HG03575 (cell line): Measurements from ENCODE around the gene RIMS1.

ENCODE experiments used
- ATAC-seq: cut with Tn5 transposase; IDR thresholded peaks from one replicate; pipeline ENCODE4 v1.9.1; 2021; ENCODE audit not compliant: unreplicated experiment, insufficient number of reproducible peaks, low FRiP score; ENCODE audit errors: extremely low read depth

RIMS1 gene

DNA sequence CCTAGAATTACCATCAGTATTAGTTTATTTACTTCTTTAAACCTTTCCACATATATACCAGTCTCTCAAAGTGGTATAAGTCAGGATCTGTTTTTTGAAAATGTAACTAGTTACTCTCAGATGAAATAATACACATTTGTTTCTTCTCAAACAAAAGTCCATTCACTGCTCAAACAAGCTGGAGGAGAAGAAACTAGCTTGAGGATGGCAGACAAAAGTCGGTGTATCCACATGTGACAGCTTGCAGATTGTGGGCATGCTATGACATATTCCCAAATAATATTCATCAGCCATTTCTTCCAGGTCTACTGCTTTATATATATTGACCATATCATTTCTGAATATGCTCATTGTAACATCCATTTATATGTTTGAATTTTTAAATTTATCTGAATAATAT is 538.1 kb downstream of the RIMS1 start:
- no peak for ATAC-seq

DNA sequence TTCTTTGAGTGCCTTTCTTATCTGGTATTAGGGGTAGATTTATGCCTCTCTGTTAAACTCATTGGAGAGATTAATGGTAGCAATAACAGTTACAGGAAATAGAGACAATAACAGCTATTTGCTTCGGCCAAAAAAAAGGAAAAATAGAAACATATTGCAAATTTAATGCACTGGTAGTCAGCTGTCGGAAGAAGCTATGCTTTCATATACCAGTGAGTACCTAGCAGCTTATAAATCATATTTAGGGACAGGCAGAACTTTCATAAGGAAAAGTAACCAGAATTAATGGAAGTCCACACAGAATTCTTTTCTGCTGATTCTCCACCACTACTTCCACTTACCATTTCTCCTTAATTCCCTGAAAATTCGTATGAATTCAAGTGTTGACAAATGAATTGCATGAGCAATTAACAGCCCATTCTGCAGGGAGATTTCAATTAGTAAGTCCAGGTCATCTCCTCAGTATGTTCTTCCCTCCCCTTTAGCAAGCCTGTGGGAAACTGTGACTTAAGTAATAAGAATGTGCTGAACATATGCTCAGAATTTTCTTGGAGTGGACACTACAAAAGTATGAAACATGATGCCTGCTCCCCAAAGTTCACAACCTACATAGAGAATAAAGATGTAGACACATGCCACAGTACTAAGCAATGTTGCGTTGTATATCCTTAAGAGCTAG is 538.8 kb downstream of the RIMS1 start:
- ATAC-seq, result no peak

DNA sequence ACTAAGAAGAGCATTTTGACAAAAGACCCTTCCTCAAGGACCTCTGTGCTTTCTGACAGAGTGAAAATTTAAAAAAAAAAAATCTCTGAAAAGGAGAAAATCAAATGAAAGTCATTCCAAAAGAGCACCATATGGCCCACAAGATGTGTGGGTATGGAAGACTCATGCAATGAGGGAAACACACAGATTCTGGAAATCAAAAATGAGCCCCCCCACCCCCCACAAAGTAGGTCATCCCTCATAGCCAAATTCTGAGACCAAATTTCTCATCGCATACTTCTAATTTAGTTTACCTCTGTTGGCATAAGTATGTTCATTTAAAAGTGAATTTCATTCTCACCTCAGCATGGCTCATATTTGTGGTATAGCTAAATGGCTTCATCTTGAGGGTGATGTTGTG is 554.3 kb downstream of the RIMS1 start:
- ATAC-seq, result no peak

DNA sequence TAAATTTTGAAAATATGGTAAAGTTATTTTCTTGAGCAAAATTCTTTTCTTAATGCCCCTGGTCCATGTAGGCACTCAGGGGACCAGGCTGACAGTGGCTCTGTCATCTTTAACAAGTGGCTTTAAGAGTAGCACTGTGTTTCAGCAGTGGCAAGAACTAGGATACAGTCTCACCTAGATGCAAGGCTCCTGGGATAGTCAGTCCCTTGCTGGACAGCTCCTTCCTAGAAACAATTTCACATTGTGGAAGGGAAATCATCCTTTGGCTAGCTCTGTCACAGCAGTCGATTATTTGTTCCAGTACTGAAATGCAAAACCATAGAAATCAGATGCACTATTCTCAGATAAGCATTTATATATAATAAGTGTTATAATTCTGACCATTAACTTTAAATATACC is 560.1 kb downstream of the RIMS1 start:
- ATAC-seq, result no peak
